ENCODE data around the gene FLCN. TPM values are rescaled to one million over a fixed set of nuclear protein-coding genes. Genes with fewer than 3 reads are reported as not detected.
A peak's percentile ranks its signal among the peaks of the same experiment; 100 is the strongest.

Gene FLCN
- total and polyA plus RNA-seq, 2 of the 13 experiments (the other 11 are each of a cell fraction or from before 2014, with no cell fraction given), result 16.6 to 24.9 TPM

DNA sequence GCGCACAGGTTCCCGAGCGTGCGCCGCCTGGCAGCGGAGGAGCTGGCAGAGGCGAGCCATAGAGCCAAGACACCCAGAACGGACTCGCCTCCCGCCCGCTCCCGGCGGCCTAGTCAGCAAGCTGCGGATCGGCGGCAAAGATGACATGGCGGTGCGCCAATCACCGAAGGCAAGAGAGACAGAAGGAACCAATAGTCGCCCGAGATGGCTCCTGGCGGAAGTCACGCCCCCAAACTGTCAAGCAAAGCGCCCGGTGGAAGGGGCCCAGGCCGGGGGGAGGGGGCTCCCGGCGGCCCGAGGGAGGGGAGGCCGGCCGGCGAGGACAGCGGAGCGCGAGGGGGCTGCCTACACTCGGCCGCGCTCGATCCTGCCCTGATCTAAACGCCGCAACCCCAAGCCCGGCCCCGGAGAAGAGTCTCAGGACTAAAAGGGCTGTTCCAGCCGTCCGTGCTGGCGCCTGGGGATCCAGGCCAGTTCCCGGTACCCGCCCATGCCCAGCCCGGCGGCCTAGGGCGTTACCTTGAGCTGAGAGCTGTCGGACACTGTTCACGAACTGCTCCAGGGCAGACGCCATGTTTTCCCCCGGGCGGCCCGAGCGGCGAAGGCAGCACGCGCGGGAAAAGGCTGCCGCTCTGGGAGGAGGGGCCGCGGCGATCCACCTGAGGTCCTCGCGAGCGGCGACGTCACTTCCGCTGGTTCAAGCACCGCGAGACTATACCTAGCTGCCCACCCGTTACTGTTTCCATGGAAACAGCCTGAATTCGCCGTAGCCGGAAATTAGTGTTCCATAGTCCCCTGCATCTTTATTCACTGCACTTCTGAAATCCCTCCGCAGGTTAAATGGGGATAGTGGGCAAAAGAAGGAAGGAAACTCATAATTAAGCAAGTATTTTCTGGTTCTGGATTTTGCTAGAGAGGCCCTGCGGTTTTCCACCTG, 43.9 kb upstream of the FLCN start, which contains the start of gene COPS3 (continued):
- TF ChIP-seq PPARG (CRISPR knock-in tag; conservative IDR thresholded peaks at IDR 0.05) (0 out of 2 replicates have a peak, but pooled peaks have one; percentile 19), NAIF1 (CRISPR knock-in tag; IDR thresholded peaks at IDR 0.05; ENCODE audit: borderline replicate concordance) (peak; percentile 86; the same call in 1 of the 2 replicates), TP53 (CRISPR knock-in tag; conservative IDR thresholded peaks at IDR 0.05) (0 out of 2 replicates have a peak, but pooled peaks have one; percentile 24), RARA (CRISPR knock-in tag; IDR thresholded peaks at IDR 0.05) (peak; percentile 21; the same call in 1 of the 2 replicates), CAMTA2 (CRISPR knock-in tag; IDR thresholded peaks at IDR 0.05; ENCODE audit: borderline replicate concordance) (peak; percentile 86; the same call in 1 of the 2 replicates), ZNF614 (CRISPR knock-in tag; IDR thresholded peaks at IDR 0.05; ENCODE audit: borderline replicate concordance) (0 out of 2 replicates have a peak, but pooled peaks have one; percentile 18), KMT2B (CRISPR knock-in tag; IDR thresholded peaks at IDR 0.05) (peak; percentile 81), RNF2 (conservative IDR thresholded peaks at IDR 0.05; ENCODE audit: low read depth) (peak; percentile 91), MLLT10 (CRISPR knock-in tag; IDR thresholded peaks at IDR 0.05) (no peak), ZNF598 (CRISPR knock-in tag; IDR thresholded peaks at IDR 0.05; ENCODE audit: borderline replicate concordance) (peak; percentile 33; the same call in 1 of the 2 replicates), ZNF619 (CRISPR knock-in tag; IDR thresholded peaks at IDR 0.05) (0 out of 2 replicates have a peak, but pooled peaks have one; percentile 65), SCMH1 (CRISPR knock-in tag; IDR thresholded peaks at IDR 0.05; ENCODE audit: borderline replicate concordance) (no peak), PITX1 (CRISPR knock-in tag; IDR thresholded peaks at IDR 0.05) (peak; percentile 68; the same call in 1 of the 2 replicates), ZNF768 (CRISPR knock-in tag; IDR thresholded peaks at IDR 0.05) (peak; percentile 65; the same call in 1 of the 2 replicates), ONECUT2 (CRISPR knock-in tag; IDR thresholded peaks at IDR 0.05) (no peak), ZNF451 (CRISPR knock-in tag; IDR thresholded peaks at IDR 0.05) (peak; percentile 68; the same call in 1 of the 2 replicates), ZBTB20 (CRISPR knock-in tag; IDR thresholded peaks at IDR 0.05; ENCODE audit: borderline replicate concordance, low read depth) (peak; percentile 59; the same call in 1 of the 2 replicates)
- TF ChIP-seq, protein P1, sequence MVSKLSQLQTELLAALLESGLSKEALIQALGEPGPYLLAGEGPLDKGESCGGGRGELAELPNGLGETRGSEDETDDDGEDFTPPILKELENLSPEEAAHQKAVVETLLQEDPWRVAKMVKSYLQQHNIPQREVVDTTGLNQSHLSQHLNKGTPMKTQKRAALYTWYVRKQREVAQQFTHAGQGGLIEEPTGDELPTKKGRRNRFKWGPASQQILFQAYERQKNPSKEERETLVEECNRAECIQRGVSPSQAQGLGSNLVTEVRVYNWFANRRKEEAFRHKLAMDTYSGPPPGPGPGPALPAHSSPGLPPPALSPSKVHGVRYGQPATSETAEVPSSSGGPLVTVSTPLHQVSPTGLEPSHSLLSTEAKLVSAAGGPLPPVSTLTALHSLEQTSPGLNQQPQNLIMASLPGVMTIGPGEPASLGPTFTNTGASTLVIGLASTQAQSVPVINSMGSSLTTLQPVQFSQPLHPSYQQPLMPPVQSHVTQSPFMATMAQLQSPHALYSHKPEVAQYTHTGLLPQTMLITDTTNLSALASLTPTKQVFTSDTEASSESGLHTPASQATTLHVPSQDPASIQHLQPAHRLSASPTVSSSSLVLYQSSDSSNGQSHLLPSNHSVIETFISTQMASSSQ (IDR thresholded peaks at IDR 0.05; ENCODE audit: low read depth), result no peak
- TF ChIP-seq, protein P1 (CRISPR knock-in tag; IDR thresholded peaks at IDR 0.05; ENCODE audit: borderline replicate concordance), result peak; percentile 28; the same call in 1 of the 2 replicates
- TF ChIP-seq, protein P2, sequence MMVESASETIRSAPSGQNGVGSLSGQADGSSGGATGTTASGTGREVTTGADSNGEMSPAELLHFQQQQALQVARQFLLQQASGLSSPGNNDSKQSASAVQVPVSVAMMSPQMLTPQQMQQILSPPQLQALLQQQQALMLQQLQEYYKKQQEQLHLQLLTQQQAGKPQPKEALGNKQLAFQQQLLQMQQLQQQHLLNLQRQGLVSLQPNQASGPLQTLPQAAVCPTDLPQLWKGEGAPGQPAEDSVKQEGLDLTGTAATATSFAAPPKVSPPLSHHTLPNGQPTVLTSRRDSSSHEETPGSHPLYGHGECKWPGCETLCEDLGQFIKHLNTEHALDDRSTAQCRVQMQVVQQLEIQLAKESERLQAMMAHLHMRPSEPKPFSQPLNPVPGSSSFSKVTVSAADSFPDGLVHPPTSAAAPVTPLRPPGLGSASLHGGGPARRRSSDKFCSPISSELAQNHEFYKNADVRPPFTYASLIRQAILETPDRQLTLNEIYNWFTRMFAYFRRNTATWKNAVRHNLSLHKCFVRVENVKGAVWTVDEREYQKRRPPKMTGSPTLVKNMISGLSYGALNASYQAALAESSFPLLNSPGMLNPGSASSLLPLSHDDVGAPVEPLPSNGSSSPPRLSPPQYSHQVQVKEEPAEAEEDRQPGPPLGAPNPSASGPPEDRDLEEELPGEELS (CRISPR knock-in tag; IDR thresholded peaks at IDR 0.05), result peak; percentile 16; the same call in 1 of the 2 replicates
- TF ChIP-seq, protein P3, sequence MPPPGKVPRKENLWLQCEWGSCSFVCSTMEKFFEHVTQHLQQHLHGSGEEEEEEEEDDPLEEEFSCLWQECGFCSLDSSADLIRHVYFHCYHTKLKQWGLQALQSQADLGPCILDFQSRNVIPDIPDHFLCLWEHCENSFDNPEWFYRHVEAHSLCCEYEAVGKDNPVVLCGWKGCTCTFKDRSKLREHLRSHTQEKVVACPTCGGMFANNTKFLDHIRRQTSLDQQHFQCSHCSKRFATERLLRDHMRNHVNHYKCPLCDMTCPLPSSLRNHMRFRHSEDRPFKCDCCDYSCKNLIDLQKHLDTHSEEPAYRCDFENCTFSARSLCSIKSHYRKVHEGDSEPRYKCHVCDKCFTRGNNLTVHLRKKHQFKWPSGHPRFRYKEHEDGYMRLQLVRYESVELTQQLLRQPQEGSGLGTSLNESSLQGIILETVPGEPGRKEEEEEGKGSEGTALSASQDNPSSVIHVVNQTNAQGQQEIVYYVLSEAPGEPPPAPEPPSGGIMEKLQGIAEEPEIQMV (CRISPR knock-in tag; IDR thresholded peaks at IDR 0.05; ENCODE audit: low read depth), result no peak
